NCI-H345 treated with DMSO at 0.1 percent for 48 hours (cell line): Measurements from ENCODE around the gene CBX7.

Experiments used
- DNase-seq: peaks from one replicate; lab custom pipeline; 2025; ENCODE audit not compliant: unreplicated experiment; lab: John Stamatoyannopoulos, UW

CBX7 gene

DNA sequence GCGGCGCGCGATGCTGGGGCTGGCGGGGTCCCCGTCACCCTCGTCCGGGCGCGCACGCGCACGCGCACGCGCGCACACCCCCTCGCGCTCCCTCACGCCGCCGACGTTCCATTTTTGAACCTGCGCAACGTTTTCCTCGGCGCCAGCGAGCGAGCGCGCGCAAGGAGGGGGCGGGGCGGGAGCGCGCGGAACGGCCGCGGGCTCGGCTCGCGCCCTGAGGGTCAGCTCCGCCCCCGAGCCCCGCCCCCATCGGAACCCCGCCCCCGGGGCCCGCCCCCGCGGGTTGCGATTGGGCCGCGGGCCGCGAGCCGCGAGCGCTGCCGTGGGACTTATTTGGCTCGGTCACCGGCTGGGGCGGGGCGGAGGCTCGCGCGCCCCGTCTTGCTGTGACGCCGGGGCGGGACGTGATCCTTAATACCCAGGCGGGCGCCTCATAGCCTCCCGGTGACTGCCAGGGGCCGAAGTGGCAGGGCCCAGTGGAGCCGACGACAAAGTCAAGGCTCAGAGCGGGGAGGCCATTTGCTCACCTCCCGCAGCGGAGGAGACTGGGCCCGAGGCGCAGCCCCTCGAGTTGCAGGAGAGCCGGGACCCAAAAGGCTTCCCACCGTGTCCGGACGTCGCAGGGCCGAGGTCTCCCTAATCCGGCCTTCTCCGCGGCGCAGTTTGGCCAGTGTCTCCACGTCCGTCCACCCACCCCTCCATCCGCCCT is at the start of gene CBX7:
Gene CBX7 (minus strand): TSS at position 170 of the 709 bp plus-strand sequence. CDS start 236 bp downstream, outside the sequence.
- DNase-seq = peak; percentile 76

DNA sequence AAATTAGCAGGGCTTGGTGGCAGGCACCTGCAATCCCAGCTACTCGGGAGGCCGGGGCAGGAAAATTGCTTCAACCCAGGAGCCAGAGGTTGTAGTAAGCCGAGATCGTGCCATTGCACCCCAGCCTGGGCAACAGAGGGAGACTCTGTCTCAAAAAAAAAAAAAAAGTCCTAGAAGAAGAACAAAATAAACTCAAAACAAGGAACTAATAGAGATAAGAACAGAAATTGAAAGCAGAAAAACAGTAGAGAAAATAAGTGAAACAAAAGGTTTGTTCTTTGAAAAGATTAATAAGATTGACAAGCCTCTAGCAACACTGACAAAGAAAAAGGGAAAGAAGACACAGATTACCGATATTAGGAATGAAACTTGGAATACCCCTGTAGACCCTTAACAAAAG is 45.1 kb upstream of the CBX7 start:
- no peak for DNase-seq

DNA sequence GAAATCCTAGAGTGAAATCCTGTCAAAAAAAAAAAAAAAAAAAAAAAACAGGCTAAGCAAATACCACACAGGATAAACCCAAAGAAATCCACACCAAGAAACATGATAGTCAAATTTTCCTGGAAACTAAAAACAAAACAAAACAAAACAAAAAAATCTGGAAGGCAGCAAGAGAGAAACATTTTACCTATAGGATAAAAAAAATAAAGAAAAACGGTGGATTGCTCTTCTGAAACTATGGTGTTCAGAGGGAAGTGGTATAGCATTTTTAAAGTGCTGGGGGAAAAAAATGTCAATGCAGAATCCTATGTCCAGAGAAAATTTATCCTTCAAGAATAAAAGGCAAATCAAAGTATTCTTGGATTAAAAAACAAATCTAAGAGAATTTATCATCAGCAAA is 41.6 kb upstream of the CBX7 start:
- DNase-seq = no peak

DNA sequence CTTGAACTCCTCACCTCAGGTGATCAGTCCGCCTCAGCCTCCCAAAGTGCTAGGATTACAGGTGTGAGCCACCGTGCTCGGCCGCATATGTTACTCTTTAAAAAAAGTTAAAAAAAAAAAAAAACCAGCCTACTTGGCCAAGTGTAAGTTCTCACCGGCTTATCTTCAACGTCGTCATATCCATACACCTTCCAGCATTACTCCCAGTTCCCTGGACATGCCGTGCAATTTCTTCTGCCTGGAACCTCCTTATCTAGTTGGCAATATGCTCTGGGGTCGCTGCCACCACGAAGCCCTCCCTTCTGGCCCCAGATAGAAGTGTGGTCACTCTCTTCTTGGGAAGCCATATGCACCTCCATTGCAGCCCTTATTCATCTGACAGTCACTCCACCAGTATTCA is 36.3 kb upstream of the CBX7 start:
- no peak for DNase-seq

DNA sequence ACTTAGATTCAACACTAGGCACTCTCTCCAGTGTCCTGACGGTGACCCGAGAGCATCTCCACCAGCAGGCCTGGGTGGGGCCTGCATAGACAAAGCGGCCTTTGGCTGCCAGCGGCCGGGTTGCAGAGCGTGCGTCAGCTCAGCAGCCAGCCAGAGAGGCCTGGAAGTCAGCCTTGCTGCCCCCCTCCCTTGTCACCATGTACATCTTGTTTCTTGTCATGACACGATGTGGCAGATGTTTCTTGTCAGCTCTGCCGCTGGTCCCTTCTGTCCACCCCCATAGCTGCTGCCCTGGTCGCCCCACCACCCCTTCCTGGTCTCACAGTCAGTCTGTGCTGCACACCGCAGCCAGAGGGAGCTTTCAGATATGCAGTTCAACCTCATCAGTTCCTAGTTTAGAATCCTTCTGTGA is 33.1 kb upstream of the CBX7 start:
- DNase-seq = no peak

DNA sequence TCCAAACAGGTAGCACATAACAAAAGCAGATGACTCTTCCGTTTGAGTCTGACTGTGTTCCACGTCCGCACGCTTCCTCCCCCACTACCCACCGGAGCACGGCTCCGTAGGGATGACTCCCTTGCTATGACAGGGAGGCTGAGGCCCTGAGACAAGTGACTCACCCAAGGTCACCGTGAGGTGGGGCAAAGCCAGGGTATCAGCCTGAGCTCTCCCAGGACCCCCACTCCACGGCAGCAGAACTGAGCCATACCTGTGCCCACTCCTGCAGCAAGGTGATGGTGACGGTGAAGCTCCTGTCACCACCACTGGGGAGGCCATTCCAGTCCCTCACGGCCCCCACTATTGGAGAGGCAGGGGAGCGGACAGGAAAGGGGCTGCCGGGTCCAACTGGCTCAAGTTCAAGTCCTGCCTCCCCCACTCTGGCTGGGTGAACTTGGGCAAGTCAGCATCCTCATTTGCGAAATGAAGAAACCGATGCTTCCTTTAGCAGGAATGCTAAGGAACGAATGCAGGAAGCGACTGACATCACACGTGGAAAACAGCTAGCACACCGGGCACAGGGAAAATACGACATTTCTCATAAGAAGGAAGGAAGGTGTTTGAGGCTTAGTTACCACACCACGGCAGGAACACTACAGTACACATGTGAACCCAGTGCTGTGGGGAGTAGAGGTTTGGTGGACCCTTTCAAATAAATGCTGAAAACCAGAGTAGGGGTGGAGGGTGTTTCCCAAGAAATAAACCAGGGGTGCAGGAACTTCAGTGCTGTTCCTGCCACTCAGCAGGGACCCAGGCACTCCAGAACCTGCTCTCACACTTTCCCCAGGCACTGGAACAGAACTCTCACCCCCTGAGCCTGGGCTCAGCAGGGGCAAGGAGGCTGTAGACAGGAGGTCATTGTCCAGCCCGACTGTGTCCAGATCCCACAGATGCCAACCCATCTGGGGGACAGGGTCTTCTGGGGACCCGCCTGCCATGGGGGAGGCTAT is 32.4 kb upstream of the CBX7 start:
- no peak for DNase-seq

DNA sequence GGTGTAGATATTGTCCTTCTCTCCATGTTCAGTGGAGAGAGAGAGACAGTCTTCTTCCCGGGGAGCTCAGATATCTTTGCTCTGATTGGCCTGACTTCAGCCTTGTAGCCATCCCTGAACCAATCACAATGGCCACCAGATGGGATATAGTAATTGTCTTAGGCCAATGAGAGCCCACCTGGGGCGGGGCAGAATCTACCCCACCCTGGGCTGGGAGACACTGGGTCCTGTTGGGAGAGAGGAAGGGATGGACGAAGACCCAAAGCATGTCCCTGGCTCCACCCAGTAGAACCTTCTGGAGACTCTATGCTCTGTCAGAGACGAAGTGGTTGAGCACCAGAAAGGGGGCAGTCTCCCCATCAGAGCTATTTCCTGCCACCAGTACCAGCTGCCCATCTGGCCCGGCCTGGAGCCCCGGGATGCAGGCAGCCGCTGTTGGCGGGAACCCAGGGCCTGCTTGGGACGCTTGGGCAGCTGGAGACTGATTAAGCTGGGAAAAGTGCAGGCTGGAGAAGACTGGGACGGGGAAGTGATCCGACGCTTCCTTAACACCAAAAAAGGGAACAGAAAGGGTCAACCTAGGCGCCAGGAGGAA is 31.6 kb upstream of the CBX7 start:
- no peak for DNase-seq

DNA sequence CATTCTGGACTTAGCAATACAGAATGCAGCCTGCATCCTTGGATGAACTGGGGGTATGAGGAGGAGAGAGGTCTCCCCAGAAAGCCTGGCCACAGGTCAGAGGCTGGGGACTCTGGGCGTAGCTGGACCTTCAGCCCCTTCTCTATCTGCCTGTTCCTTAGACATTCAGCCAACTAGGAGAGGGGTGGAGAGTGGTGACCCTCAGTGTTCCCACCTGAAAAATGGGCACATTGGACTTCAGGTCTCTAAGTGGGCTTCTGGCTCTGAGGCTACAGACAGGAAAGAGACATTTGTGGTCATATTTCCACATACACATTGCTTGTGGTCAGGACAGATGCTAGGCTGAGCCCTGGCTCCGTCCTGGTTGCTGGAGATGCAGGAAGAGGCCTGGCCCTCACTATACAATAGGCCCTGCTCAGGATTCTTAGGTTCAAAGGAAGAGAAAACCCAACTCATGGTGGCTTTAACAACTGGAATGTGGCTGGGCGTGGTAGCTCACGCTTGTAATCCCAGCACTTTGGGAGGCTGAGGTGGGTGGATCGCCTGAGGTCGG is 30.1 kb upstream of the CBX7 start:
- no peak for DNase-seq

DNA sequence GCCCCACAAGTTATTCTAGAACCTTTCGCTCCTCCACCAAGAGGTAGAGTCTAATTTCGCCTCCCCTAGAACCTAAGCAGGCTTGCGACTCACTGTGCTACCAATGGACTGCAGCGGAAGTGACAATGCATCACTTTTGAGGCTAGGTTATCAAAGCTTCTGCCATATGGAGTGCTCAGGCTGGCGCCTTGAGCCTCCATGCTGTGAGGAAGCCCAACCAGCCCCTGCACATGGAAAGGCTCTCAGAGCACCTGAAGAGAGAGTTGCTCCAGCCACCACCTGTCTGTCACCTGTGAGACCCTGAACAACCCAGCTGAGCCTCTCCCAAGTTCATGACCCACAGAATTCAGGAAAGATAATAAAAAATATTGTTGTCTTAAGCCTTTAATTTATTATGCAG is 29.3 kb upstream of the CBX7 start:
- no peak for DNase-seq

DNA sequence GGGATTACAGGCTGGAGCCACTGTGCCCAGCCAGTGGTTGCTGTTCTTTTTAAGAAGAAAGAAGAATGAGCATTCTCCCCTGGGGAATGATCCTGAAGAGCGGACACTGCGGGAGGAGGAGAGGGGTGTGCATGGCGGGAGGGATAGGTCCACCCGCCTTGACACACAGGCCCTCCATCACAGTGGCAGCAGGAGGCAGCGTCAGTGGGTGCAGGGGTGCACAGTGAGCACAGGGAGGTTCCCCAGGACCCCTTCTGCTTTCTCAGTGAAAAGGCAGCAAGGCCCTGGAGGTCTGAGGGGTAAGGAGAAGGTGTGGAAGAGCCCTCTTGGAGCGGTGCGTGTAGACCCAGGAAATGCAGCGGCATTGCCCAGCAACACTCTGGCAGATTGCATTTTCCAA is 28.9 kb upstream of the CBX7 start:
- DNase-seq = no peak

DNA sequence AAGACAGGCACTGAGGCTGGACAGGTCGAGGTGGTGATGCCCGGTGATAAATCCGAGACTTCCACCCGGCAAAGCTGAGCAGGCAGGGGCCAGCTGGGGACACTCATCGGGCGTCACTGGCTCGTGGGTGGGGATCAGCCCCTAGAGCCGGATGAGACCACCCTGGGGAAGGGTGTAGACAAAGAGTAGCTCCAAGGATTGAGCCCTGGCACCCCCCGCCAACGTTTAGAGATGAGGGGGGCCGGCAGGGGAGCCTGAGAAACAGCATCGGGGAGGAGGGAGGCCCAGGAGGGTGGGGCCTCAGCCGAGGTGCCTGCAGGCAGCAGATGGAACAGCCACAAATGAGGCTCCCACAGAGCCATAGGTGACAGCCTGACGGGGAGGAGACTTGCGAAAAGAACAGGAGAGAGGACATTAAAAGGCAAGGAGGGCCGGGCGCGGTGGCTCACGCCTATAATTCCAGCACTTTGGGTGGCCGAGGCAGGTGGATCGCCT is 27.4 kb upstream of the CBX7 start:
- DNase-seq = no peak

DNA sequence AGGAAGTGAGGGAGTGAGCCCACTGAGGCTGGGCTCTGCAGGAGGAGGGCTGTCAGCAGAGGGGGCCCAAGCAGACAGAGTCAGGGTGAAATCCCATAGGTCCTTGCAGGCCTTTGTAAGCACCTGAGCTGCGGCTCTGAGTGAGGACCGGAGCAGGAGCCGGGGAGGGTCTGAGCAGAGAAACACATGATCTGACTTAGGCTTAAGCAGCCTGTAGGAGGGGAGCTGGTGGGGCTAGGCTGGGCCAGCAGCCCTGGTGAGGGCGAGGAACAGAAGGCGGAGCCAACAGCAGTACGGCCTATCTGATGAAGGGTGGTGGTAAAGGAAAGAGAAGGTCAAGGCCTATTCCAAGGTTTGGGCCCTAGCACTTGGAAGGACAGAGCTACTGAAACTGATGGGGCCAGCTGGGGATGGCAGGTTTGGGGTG is 26.9 kb upstream of the CBX7 start:
- no peak for DNase-seq

DNA sequence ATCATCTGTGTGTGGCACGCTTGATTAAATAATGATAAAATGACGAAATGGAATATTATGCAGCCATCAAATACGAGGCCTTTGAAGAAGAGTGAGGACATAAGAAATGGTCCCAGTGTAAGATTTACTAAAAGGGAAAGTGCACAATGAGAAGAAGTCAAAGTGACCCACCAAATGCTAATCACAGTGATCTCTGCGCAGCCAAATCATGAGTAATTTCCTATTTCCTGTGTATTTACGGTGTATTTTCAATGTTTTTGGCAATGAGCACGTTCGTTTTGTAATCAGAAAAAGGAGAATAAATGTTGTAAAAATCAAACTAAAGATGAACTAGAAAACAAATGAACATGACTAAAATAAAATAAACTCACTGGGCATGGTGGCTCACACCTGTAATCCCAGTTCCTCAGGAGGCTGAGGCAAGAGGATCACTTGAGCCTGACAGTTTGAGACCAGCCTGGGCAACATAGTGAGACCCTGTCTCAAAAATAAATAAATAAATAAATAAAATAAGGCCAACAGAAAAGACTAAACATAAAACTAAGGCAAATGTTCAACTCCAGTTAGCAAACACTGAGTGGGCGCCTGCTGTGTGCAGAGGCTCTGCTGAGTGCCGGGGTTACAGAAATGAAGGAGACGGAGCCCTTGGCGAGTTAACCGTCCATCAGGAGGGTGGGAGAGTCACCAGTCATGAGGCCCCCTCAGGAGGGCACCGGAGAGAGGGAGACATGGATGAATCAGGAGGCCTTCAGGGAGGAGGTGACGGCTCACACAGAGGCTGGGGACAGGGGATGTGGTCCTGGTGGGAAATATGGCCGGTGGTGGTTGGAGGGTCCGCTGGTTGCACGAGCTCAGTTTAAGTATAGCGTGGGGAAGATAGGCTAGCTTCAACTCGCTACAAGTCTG is 26.0 kb upstream of the CBX7 start:
- no peak for DNase-seq

DNA sequence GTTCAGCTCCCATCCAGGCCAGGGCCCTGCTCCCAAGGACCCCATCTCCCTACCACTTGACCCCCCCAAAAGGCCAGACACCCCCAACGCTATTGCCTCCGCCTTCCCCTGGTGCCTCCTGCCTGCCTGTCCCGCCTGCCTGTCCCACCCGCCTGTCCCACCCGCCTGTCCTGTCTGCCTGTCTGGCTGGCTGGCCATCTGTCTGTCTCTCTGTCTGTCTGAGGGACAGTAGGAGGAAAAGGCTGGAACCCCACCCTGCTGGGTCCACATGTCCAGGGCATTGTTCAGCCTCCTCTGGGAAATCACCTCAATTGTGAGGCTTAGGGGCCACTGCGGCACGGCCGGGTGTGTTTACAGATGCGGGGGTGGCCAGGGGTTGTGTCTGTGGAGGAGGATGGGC is 25.3 kb upstream of the CBX7 start:
- DNase-seq = no peak

DNA sequence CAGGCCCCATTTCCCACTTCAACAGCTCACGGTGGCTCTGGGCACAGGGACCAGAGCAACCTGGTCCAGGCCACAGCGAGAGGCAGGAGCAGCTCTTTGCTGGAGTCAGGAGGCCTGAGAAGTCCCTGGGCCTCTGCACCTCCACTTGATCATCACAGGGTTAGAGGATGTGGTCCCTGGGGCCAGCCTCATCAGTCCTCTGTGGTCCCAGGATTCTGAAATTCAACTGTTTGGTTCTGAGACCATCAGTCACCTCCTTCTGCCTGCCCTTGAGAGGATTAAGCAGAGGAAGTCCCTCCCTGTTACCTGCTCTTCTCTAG is 24.9 kb upstream of the CBX7 start:
- DNase-seq = no peak

DNA sequence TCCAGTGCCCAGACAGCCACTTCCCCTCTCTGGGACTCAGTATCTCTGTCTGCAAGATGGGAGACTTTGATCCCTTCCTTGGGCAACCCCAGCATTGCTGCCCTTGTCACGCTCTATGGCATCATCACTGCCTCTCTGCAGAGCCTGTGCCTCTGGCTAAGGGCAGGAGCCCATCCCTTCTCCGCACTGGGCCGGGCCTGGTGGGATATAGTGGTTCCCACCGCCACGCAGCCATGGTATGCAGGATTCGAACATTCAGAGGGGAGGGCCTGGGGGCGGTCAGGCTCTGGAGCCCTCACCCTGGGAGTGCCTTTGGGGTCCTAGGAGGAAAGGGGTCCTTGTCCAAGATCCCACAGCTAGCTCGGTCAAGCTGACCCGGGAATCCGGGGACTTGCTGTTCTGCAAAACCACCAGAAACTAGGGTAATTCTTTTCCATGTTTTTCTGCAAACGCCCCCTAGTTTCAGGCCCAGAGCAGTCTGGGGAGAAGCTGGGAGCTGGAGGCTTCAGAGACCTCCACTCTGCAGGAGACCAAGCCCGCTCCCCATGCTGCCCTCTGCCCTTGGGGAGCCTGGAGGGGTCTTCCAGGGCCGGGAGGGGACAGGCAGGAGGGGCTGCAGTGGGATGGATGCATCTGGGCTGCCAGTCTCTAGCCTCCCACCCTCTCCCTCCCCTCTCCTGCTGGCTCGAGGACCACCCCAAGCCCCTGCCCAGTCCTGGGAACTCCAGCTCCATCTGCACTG is 24.4 kb upstream of the CBX7 start:
- no peak for DNase-seq

DNA sequence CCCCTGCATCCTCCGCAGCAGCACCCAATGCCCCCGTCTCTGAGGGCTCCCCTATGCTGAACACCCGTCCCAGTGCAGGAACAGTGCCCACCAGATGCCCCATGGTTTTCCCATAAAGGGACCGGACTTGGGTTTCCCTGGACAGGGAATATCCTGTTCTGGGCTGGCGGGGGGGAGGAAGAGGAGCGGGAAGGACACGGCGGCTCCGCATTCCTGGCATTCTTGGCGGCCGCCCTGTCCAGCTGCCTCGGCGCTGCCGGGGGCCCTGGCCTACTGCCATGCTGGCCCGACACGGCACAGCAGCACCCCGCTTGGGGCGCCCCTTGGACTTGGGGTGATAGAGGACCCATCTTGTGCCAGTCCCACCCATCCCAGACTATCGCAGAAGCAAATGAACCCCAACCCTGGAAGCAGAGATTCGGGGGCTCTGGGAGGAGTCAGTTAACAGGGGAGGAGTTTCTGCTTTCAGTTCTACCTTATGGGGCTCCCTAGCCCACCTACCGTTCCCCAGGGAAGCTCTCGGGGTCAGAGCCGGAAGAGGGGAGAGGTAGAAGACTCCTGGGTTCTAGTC is 23.7 kb upstream of the CBX7 start:
- DNase-seq = no peak

DNA sequence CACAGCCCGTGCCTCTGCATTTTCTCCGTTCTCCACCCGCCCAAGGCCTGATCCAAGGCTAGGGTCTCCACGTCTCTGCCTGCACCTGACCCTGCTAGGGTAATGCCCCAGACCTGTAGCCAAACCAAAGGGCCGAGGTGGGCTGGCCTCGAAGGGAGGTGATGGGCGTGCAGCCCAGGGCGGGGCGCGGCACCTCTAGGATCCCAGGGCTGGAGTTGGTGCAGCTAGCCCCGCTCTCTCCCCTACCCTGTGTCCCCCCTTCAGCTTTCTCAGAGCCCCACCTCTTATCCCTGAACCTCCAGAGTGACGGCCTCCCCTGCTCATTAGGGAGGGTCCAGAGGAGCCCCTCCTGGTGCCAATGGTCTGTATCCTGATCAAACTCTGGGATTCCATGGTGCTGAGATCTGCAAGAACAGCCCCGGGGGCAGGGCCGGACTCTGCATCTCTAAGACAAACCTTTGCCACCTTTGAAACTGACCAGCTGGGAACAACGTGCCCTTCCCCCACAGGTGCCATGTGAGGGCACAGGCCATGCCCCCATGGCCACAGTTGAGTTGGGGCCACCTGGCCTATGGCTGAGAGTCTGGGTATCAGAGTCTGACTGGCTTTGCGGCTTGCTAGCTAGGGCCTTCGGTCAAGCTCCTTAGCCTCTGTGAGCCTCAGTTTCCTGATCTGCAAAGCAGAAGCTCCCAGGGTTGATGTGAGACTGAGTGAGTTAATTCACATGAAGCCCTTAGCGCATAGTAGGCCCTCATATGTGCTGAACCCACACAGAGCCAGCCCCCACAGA is 23.1 kb upstream of the CBX7 start:
- DNase-seq = no peak
